ENCODE measurements around the gene MGMT.

MGMT gene

GRCh38 chr10:129659508-129660268, 192.6 kb downstream of the MGMT start:
- no peak for DNase-seq

DNA sequence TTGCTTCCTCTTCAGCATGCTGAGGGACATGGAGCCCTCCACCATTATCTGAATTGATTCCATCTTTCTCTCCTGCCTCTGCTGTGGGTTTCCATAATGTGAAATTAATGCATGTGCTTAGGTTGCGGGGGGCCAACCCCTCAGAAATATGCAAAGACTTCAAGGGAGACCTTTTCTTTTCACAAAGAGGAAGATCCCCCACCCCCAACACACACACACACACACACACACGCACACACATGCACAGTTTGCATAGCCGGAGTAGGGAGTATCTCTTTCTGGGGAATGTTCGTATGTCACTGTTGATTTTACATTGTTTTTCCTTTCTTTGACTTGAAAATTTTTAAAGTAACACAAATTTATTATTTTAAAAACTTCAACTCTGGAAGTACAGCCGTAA, 193.5 kb downstream of the MGMT start:
- DNase-seq, result no peak

DNA sequence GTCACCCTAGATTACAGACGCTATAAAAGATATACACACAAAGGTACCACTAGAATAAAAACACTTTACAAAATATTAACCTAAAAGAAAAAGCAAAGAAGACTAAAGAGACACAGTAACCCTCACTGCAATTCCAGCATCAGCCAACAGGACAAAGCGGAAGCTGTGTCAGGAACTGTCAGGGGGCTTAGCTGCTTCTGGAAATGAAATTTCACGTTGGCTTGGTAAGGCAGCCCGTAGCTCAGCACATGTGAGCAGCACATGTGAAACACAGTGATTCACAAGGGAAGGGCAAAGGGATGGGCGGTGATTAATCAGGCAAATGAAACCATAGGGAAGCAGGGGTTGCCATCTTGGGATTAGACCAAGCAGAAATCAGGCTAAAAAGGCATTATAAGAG, 195.4 kb downstream of the MGMT start:
- no peak for DNase-seq

DNA sequence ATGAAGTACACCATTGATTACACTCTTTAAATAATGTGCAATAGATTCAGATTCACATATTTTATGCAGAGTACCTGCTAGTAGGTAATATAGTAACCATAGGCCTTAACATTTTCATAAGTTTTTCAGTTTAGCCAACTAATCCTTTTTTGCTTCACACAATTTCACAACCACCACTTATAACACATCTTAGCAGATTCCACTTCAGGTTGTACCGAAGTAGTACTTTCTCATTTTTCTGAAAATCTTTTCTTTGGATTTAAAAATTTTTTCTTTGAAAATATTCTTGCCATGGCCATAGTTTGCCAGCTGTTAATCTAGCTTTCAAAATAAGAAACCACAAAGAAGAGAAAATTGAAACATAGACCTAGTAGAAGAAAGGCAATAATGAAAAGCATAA, 203.1 kb downstream of the MGMT start:
- no peak for DNase-seq

GRCh38 chr10:129673292-129673691, 206.3 kb downstream of the MGMT start:
- no peak for DNase-seq

GRCh38 chr10:129675027-129675769, 208.2 kb downstream of the MGMT start:
- no peak for DNase-seq

DNA sequence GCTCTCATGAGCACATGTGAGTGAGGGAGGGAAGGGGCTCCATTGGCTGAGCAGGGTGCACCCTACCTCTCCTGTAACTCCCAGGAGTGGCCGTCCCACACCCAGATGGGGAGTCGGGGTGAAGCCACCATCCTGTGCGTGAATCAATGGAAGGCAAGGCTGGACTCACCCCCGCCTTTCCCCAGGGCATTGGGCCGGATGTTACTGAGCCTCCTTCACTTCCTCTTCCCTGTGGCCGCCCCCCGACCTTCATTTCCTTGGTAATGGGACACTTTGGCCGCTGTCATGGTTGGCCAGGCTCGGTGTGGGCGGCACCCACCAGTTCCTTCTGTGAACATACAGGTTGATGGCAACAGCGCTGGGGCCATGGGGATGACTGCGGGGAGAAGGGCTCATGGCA, 209.0 kb downstream of the MGMT start:
- DNase-seq, result no peak

DNA sequence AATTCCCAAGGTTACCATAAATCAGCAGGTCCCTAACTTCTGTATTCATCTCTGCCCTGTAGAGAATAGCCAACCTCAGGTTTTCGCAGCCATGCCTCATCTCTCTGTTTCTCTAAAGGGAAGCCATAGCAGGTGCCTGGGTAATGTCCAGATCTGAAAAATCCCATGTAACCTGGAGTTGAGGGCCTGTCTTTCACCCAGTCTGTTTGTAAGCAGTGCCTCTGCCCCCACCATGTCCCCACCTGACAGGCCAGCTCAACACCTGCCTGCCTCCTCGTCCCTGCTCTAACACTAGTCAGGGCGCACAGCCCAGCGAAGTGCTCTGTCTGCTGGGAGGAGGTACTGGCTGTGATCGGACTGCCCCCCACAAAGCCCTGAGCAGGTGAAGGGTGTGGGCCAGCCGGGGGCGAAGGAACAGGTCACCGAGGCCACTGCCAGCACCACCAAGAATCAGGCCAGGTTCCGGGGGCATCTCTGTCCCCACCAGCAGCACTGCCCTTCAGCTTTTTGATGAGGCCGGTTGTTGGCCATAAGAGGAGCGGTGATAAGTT, 210.4 kb downstream of the MGMT start:
- no peak for DNase-seq

GRCh38 chr10:129678186-129678585, 211.1 kb downstream of the MGMT start:
- DNase-seq, result no peak

GRCh38 chr10:129679207-129679606, 212.2 kb downstream of the MGMT start:
- DNase-seq, result no peak

- DNase-seq, result no peak
Measured at GRCh38 chr10:129680661-129681344, 213.8 kb downstream of the MGMT start.

- no peak for DNase-seq
Measured at GRCh38 chr10:129681856-129682255, 214.8 kb downstream of the MGMT start.

GRCh38 chr10:129683519-129683918, 216.5 kb downstream of the MGMT start:
- DNase-seq, result no peak

GRCh38 chr10:129683920-129684319, 216.9 kb downstream of the MGMT start:
- no peak for DNase-seq

DNA sequence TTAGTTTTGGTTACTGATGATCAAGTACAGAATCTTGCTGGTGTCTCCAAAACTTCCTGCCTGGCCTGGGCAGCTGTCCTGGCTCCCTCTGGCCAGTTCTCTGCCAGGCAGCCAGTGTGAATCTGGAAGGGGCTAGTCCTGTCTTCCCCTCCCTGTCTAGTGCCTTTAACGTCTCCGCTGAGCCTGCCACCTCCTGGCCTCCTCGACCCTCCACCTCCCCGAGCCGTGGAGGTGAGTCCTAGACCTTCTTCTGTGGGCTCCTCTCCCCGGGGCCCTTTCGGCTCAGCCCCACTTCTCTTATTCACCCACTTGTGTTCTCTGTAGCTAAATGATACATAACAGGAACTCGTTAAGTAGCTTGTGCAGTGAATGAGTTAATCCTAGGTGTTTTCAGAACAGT, 218.2 kb downstream of the MGMT start:
- DNase-seq, result no peak

- DNase-seq, result no peak
Measured at GRCh38 chr10:129689671-129690071, 222.6 kb downstream of the MGMT start.

DNA sequence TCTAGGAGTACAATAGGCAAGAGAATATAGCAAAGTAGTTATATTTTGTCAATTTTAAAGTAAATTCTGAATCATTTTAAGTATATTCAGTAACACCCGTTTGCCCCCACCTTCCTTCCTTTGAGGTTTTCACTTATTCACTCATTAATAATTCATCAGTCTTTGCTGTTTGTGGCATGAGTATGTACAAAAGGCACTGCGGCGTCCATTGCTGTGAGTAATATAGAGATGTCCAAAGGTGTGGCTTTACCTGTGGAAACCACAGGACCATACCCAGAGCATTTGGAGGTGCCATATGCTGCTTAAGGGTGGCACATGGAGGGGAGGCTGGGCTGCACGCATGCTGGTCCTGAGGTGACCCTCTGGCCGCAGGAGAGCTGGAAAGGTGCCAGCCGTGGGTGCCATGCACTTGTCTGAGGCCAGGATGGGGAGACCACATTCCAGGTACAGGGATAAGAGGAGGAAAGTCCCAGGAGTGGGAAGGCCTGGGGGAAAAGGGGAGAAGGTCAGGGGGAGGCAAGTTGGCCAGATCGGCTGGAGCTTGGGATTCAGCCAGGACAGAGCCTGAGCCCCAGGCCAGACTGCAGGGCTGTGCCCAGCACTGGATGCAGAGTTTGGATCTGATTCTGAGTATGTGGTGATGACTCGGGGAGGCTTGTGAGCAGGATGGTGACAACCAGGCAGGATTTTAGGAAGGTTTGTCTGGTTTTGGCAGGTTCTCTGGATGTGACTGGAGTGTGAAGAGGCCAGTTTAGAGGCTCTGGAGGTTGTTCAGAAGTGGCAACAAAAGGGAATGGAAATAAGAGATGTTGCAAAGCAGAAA, 223.4 kb downstream of the MGMT start:
- DNase-seq, result no peak

DNA sequence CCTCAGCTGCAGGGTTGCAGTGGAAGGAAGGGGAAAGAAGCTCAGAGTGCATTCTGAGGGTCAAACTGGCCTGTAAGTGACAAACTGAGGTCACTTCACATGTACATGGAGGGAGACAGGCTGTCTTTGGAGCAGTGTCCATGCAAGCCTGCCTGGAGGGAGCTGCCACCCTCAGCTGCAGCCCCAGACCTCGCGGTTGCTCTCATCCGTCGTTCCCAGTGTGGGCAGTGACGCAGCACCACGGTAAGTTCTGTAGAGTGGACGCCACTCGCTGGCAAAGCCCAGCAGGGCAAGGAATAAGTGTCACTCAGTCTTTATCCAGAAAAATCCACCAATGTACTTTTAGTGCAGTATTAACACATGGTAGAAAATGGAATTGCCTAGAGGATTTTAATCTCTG, 225.7 kb downstream of the MGMT start:
- DNase-seq, result no peak

GRCh38 chr10:129693382-129693781, 226.3 kb downstream of the MGMT start:
- no peak for DNase-seq

DNA sequence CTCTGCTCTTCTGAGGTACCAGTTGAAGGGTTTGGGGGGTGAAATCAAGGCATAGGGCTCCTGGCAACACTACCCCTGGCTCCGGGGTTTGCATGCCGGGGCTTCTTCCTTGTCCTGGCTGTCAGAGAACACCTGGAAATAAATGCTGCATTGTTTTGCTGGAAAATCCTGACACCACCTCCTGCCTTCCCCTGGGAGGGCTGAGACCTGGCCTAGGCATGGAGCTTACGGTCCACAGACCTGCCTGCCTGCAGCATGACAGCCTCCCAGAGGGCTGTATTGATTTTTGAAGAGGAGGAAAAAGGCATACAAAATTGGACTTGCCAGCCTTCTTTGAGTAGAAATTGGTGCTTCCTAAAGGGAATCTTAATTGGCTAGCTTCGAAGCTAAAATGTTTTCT, 227.1 kb downstream of the MGMT start:
- DNase-seq, result no peak

GRCh38 chr10:129694691-129695243, 227.7 kb downstream of the MGMT start:
- no peak for DNase-seq

DNA sequence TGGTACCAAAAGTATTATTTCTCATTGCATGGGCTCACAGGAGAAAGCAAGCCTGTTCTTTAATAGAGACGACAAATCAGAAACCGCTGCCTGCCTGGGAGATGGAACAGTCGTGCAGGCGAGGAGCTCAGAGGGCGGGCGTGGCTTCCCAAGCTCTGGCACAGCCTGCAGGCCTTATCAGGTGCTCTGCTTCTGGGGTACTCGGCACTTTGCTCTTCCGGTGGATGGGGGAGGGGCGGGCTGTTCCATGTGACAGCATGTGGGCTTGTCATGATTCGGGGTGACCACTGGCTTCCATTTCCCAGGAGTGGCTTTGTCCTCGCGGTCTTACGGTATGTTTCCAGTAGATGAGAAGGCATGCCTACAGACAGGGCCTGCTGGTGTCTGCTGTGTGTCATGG, 228.6 kb downstream of the MGMT start:
- no peak for DNase-seq
